A549 (cell line): Measurements from ENCODE around the gene TMEM61. TPM values are rescaled to one million over a fixed set of nuclear protein-coding genes. Genes with fewer than 3 reads are reported as not detected.

ENCODE experiments used
- ATAC-seq, 2 experiments: fragments of 200-7000 bp in 1 of 2; fragments of >200 bp in 1 of 2; cut with Nextera tagmentation in 1 of 2; cut with Tn5 transposase in 1 of 2; 3 replicates each; pipeline versions ENCODE4 v1.8.0 to v1.9.1; 2018 to 2020; ENCODE audit warnings: mild to moderate bottlenecking in 1 of 2, moderate library complexity in 1 of 2
- CTCF ChIA-PET: fragments of 300-600 bp; sonication (Branson Sonifier 250); formaldehyde crosslinking; extraction: SDS; loops from one replicate; lab custom pipeline; 2021; ENCODE audit warnings: antibody characterized with exemption, inconsistent platforms; lab: Yijun Ruan, JAX
- POLR2A ChIA-PET: fragments of 350-600 bp; formaldehyde crosslinking; extraction: SDS; loops from one replicate; lab custom pipeline; 2021; ENCODE audit warnings: antibody characterized with exemption, inconsistent platforms; lab: Yijun Ruan, JAX
- DNase-seq, 2 experiments: peaks; one replicate each; pipeline versions ENCODE4 v3.0.0 to v3.0.0-alpha.2; 2011 to 2016; ENCODE audit warnings: low read depth in 1 of 2, low spot score in 1 of 2
- FAIRE-seq: peaks from 2 replicates; lab custom pipeline; 2011; peaks lifted over from hg19 to GRCh38; lab: Jason Lieb, UNC
- H3K27ac ChIP-seq, 2 experiments: fragments of >200 bp; sonication (Bioruptor Twin); formaldehyde crosslinking; 3 replicates each; pipeline ENCODE4 v1.5.1; 2016 to 2017
- H3K4me1 ChIP-seq: fragments of >200 bp; sonication (Bioruptor Twin); formaldehyde crosslinking; 3 replicates; pipeline ENCODE4 v1.6.1; 2016
- H3K4me2 ChIP-seq: fragments of >200 bp; sonication (Bioruptor Twin); formaldehyde crosslinking; 3 replicates; pipeline ENCODE4 v1.6.1; 2016
- H3K4me3 ChIP-seq: fragments of >200 bp; sonication (Bioruptor Twin); formaldehyde crosslinking; 3 replicates; pipeline ENCODE4 v1.5.1; 2016
- H3K9me3 ChIP-seq: fragments of >200 bp; sonication (Bioruptor Twin); formaldehyde crosslinking; 3 replicates; pipeline ENCODE4 v1.6.1; 2016
- CHD2 ChIP-seq: fragments of 150-350 bp; IDR thresholded peaks from 2 replicates; pipeline ENCODE4 v1.6.1; 2014; ENCODE audit warnings: low read length; ENCODE audit not compliant: partially characterized antibody
- EP300 ChIP-seq, 2 experiments: fragments of >200 bp; sonication (Bioruptor Twin); formaldehyde crosslinking; IDR thresholded peaks; 2 replicates in 1 of 2; 3 replicates in 1 of 2; pipeline ENCODE4 v1.6.1; 2016 to 2017
- ESRRA ChIP-seq: fragments of 150-350 bp; IDR thresholded peaks from 2 replicates; pipeline ENCODE4 v1.6.1; 2014; ENCODE audit warnings: mild to moderate bottlenecking, low read length, borderline replicate concordance
- HES2 ChIP-seq: fragments of >200 bp; sonication (Bioruptor Twin); formaldehyde crosslinking; IDR thresholded peaks from 2 replicates; pipeline ENCODE4 v1.6.1; 2016
- HOXB5 ChIP-seq: fragments of 250-450 bp; sonication (Bioruptor Pico); IDR thresholded peaks from 2 replicates; pipeline ENCODE4 v1.5.0; 2020; ENCODE audit warnings: mild to moderate bottlenecking, moderate library complexity
- JUN ChIP-seq, 2 experiments: fragments of >200 bp; sonication (Bioruptor Twin); formaldehyde crosslinking; IDR thresholded peaks; 2 replicates in 1 of 2; 3 replicates in 1 of 2; pipeline ENCODE4 v1.6.1; 2016 to 2017
- JUNB ChIP-seq: fragments of >200 bp; sonication (Bioruptor Twin); formaldehyde crosslinking; IDR thresholded peaks from 2 replicates; pipeline ENCODE4 v1.6.1; 2016
- MAFK ChIP-seq: fragments of 450-650 bp; IDR thresholded peaks from 2 replicates; pipeline ENCODE4 v1.6.1; 2014; ENCODE audit not compliant: partially characterized antibody
- MYC ChIP-seq: IDR thresholded peaks from 2 replicates; pipeline ENCODE4 v1.6.1; 2012; ENCODE audit warnings: mild to moderate bottlenecking, inconsistent platforms, low read length, improper control_type of control experiment, borderline replicate concordance
- PBX3 ChIP-seq: IDR thresholded peaks from 2 replicates; pipeline ENCODE4 v1.6.1; 2012
- PHF8 ChIP-seq: fragments of 200-600 bp; sonication (generic); IDR thresholded peaks from 2 replicates; pipeline ENCODE4 v1.6.1; 2016; ENCODE audit warnings: low read depth, mild to moderate bottlenecking, antibody characterized with exemption, moderate library complexity, borderline replicate concordance
- REST ChIP-seq: fragments of 200-600 bp; sonication (generic); IDR thresholded peaks from 2 replicates; pipeline ENCODE4 v1.6.1; 2016; ENCODE audit warnings: antibody characterized with exemption, mild to moderate bottlenecking, moderate library complexity
- RFX5 ChIP-seq: fragments of 450-650 bp; IDR thresholded peaks from 2 replicates; pipeline ENCODE4 v1.7.1; 2014; ENCODE audit warnings: antibody characterized with exemption, mild to moderate bottlenecking, moderate library complexity
- RNF2 ChIP-seq: fragments of 200-600 bp; sonication (generic); IDR thresholded peaks from 2 replicates; pipeline ENCODE4 v1.6.1; 2016; ENCODE audit warnings: low read depth, mild to moderate bottlenecking, antibody characterized with exemption, moderate library complexity, borderline replicate concordance
- SMC3 ChIP-seq: fragments of >200 bp; sonication (Bioruptor Twin); formaldehyde crosslinking; IDR thresholded peaks from 3 replicates; pipeline ENCODE4 v1.6.1; 2018; ENCODE audit warnings: inconsistent platforms
- SREBF2 ChIP-seq: fragments of 450-650 bp; IDR thresholded peaks from 2 replicates; pipeline ENCODE4 v1.6.1; 2014; ENCODE audit warnings: mild to moderate bottlenecking, moderate library complexity
- TFCP2L1 ChIP-seq: fragments of 250-450 bp; sonication (Bioruptor Pico); IDR thresholded peaks from 2 replicates; pipeline ENCODE4 v1.5.0; 2021; ENCODE audit warnings: mild to moderate bottlenecking
- ZFP36 ChIP-seq: fragments of 450-650 bp; IDR thresholded peaks from 2 replicates; pipeline ENCODE4 v1.6.1; 2014; ENCODE audit warnings: borderline replicate concordance; ENCODE audit not compliant: partially characterized antibody
- ZNF302 ChIP-seq: fragments of 250-450 bp; sonication (Bioruptor Pico); IDR thresholded peaks from 2 replicates; pipeline ENCODE4 v1.9.0; 2021; ENCODE audit warnings: inconsistent platforms, mild to moderate bottlenecking, moderate library complexity
- ZSCAN20 ChIP-seq: fragments of 250-450 bp; sonication (Bioruptor Pico); IDR thresholded peaks from 2 replicates; pipeline ENCODE4 v1.8.0; 2022; ENCODE audit warnings: mild to moderate bottlenecking, moderate library complexity
- WGBS: methylation state at CpG from one replicate; pipeline ENCODE4 v1.1.6; 2017; ENCODE audit errors: missing lambda C conversion rate; 5-methylcytosine and 5-hydroxymethylcytosine counted together
- polyA plus RNA-seq, 4 experiments: library from polyadenylated mRNA; depleted of rRNA in 3 of 4; stranded (reverse); fragments of >200 nt; fragmentation: RNase III in 1 of 4; extraction: RNeasy Plus Mini Kit Qiagen cat#74134 plus additional on column Dnase treatment in 1 of 4; gene quantifications; 2 replicates in 3 of 4; 3 replicates in 1 of 4; pipeline ENCODE4 v1.2.3, GENCODE V29; 2011 to 2017
- TF ChIP-seq, protein P1 (sequence below): fragments of >200 bp; sonication (Bioruptor Twin); formaldehyde crosslinking; IDR thresholded peaks from 3 replicates; pipeline ENCODE4 v1.5.1; 2016

TMEM61 gene
- polyA plus RNA-seq, 2 of the 4 experiments (the other 2 are of a cell fraction): 0.06 to 0.10 TPM

DNA sequence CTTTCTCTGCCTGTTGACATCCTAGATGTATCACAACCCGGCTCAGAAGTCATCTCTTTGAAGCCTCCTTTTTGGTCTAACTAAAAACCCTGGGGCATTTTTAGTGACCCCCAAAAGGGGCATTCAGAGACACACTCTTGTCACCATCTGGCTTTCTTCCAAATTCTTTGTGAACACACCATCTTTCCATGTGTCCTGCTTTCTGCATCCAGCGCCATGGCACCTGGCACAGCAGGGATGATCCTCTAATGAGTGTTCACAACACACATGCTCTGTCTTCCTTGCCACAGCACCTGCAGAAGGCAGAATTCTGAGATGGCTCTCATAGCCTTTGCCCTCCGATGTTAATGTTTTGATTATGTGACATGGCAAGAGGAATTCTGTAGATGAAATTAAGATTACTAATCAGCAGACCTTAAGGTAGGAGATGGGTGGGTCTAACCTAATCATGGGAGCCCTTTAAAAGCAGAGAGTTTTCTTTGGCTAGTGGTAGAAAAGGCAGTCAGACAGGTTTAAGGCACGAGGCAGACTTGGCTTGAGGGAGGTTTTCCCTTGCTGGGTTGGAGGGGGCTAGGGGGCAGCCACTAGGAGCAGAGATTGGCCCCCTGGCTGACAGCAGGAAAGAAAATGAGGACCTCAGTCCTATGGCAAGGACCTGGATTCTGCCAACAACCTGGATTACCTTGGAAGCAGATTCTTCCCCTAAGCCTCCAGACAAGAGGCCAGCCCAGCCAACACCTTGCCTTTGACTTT is 4.9 kb upstream of the TMEM61 start:
- POLR2A ChIA-PET: no interaction called here
- WGBS: 51% methylated on average over 4 of the region's 4 CpGs
- Histone ChIP-seq H3K4me1 (peaks cover 24% of the 10 kb centered on the region), H3K4me2 (no peak overlapping the region), H3K4me3 (no peak overlapping the region), H3K27ac (no peak overlapping the region), H3K9me3 (no peaks in the 10 kb centered on the region)
- no peak for TF ChIP-seq RNF2
- TF ChIP-seq CHD2: no peak
- TF ChIP-seq JUN (IDR thresholded peaks at IDR 0.05): no peak
- no peak for TF ChIP-seq RFX5
- no peak for TF ChIP-seq HOXB5
- TF ChIP-seq PHF8: no peak
- no peak for TF ChIP-seq EP300 (IDR thresholded peaks at IDR 0.05)
- no peak for TF ChIP-seq ESRRA
- no peak for TF ChIP-seq MYC
- TF ChIP-seq TFCP2L1 (CRISPR knock-in tag): no peak
- no peak for TF ChIP-seq SMC3
- CTCF ChIA-PET: interaction anchor here (0.9 to 3.8 kb wide), 3 partner anchors 19 to 46 kb away, joined by 3 to 19 read pairs (median 4); no protein-coding TSS in a partner anchor
- DNase-seq: no peak
- ATAC-seq: no peak
- no peak for FAIRE-seq

DNA sequence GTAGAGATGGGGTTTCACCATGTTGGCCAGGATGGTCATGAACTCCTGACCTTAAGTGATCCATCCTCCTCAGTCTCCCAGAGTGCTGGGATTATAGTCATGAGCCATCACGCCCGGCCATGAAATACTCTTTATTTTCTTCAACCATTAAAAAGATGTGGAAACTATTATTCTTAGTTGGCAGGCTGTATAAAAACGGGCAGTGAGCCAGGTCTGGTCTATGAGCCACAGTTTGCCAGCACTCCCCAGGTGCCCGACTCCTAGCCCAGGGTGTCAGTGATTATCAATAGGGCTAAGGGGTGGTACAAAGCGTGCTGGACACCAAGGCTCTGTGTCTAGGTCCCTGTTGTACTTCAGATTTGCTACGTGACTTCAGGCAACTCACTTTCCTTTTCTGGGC is 3.7 kb upstream of the TMEM61 start:
- no peak overlapping the region for H3K4me3 ChIP-seq
- CTCF ChIA-PET: interaction anchor here (1.8 to 3.8 kb wide), 3 partner anchors 18 to 26 kb away, joined by 4 to 19 read pairs (median 10); no protein-coding TSS in a partner anchor
- POLR2A ChIA-PET: no interaction called here
- H3K4me1 ChIP-seq: peaks cover 12% of the 10 kb centered on the region
- WGBS: 80% methylated on average over 6 of the region's 6 CpGs
- H3K27ac ChIP-seq: no peak overlapping the region
- ATAC-seq (no peak), DNase-seq (no peak), FAIRE-seq (no peak)
- H3K4me2 ChIP-seq: no peak overlapping the region
- no peak for TF ChIP-seq RFX5
- no peak for TF ChIP-seq CHD2
- TF ChIP-seq ZFP36: no peak
- no peak for TF ChIP-seq PBX3
- no peak for TF ChIP-seq MAFK
- TF ChIP-seq, protein P1, sequence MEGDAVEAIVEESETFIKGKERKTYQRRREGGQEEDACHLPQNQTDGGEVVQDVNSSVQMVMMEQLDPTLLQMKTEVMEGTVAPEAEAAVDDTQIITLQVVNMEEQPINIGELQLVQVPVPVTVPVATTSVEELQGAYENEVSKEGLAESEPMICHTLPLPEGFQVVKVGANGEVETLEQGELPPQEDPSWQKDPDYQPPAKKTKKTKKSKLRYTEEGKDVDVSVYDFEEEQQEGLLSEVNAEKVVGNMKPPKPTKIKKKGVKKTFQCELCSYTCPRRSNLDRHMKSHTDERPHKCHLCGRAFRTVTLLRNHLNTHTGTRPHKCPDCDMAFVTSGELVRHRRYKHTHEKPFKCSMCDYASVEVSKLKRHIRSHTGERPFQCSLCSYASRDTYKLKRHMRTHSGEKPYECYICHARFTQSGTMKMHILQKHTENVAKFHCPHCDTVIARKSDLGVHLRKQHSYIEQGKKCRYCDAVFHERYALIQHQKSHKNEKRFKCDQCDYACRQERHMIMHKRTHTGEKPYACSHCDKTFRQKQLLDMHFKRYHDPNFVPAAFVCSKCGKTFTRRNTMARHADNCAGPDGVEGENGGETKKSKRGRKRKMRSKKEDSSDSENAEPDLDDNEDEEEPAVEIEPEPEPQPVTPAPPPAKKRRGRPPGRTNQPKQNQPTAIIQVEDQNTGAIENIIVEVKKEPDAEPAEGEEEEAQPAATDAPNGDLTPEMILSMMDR: no peak
- no peak for TF ChIP-seq ZNF302 (CRISPR knock-in tag)
- TF ChIP-seq REST: no peak
- TF ChIP-seq SREBF2: no peak
- TF ChIP-seq JUNB: no peak
- no peak for TF ChIP-seq ZSCAN20 (CRISPR knock-in tag)
- TF ChIP-seq HES2: no peak
- no peaks in the 10 kb centered on the region for H3K9me3 ChIP-seq
